Hypothalamus (tissue), 51 donors: ENCODE results near the gene IFNGR1.

Experiments used
- DNase-seq, 51 donors: peaks; one replicate each; lab custom pipeline; 2025; lab: John Stamatoyannopoulos, UW

Gene IFNGR1

DNA sequence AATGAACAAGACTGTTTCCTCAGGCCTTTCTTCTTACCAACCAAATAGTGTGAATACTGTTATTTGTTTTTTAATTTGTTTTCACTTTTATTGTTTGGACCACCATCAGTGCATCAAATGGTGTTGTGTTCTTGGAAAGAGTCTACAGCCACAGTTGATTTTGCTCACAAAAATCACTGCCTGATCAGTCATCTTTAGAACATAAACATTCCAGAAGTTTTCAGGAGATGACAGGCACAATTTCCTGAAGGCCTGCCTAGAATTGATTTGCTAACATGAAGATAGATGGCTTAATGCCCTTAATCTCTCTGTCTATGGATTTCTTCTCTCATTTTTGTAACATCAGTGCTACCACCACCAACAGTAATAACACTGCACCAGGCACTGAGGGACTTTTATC is 59.3 kb downstream of the IFNGR1 start:
- no peak for DNase-seq

DNA sequence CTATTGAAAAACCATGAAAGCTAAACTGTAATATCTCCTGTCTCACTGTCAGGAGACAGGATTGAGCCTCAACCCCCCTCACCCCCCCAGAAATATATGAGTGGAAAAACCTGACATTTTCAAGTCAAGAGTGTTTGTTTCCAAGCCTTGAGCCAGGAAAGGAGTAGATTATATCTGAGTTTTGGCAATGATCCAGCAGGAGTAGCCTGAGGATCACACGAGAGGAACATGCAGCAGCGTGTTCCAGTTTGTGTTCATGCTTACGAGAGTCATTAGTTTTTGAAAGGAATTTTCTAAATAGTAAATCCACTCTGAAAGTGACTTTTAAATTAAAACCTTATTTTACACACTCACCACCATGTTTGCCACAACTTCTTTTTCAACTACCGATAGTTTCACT is 61.6 kb downstream of the IFNGR1 start:
- DNase-seq = no peak

GRCh38 chr6:137156650-137157049 is 62.5 kb downstream of the IFNGR1 start:
- no peak for DNase-seq

- peak in 1 of 51 donors; percentile 4 for DNase-seq
Measured at GRCh38 chr6:137155830-137156229, 63.4 kb downstream of the IFNGR1 start.

DNA sequence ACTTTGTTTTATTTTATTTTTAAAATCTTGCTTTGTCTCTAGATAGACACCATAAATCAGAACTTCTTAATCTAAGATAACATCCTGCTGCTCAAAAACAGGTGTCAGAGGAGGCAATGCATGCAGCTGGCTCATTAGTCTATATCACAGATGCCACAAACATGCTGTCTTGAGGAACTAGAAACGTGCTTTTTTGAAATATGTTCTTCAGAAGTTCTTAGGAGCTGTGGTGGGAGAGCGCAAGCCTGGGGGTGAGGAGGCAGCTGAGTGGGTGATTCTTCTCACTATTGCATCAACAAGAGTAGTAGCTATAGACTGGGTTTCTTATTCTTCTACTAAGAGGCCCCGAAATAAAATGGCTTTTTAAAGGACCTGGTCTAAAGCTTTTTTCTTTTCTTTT is 69.1 kb downstream of the IFNGR1 start:
- DNase-seq = no peak

DNA sequence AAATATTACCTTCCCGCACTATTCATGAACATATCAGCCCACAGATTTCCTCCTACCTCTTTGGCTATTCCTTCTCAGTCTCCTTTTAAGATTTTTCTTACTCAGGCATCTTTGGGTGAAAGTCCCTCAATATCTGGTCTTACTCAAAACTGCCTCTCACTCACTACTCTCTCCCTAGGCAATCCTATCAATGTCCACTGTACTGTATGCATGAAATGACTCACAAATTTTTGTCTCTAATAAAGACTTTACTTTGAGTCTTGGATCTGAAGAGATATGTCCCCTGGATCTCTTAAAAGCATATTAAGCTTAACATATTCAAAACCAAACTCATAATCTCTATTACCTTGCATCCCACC is 70.2 kb downstream of the IFNGR1 start:
- DNase-seq = no peak

- no peak for DNase-seq
Measured at GRCh38 chr6:137148306-137149034, 70.7 kb downstream of the IFNGR1 start.
